Spinal cord (tissue), 10 donors: ENCODE data around the gene STPG3. TPM values are rescaled to one million over a fixed set of nuclear protein-coding genes. Genes with fewer than 3 reads are reported as not detected.

Experiments used
- DNase-seq, 6 donors: peaks; one replicate each; pipeline versions ENCODE4 v3.0.0 to v3.0.0-alpha.2; 2013 to 2015; ENCODE audit warnings: low spot score in 6 of 6, low read depth in 4 of 6
- H3K27ac ChIP-seq: one replicate; pipeline ENCODE4 v1.5.1; 2013; ENCODE audit warnings: low read depth, low read length, control low read depth
- H3K27me3 ChIP-seq: one replicate; pipeline ENCODE4 v1.6.1; 2013; ENCODE audit warnings: low read length; ENCODE audit not compliant: control insufficient read depth, insufficient read depth
- H3K36me3 ChIP-seq: one replicate; pipeline ENCODE4 v1.6.1; 2013; ENCODE audit warnings: low read length; ENCODE audit not compliant: control insufficient read depth, insufficient read depth
- H3K4me1 ChIP-seq: one replicate; pipeline ENCODE4 v1.6.1; 2013; ENCODE audit warnings: low read length; ENCODE audit not compliant: control insufficient read depth, insufficient read depth
- H3K4me3 ChIP-seq: one replicate; pipeline ENCODE4 v1.5.1; 2013; ENCODE audit warnings: low read depth, low read length, control low read depth
- H3K9me3 ChIP-seq: one replicate; pipeline ENCODE4 v1.6.1; 2013; ENCODE audit warnings: low read length; ENCODE audit not compliant: control insufficient read depth, insufficient read depth
- WGBS: methylation state at CpG from one replicate; pipeline ENCODE4 v1.1.5; 2013; ENCODE audit warnings: missing lambda C conversion rate; ENCODE audit not compliant: insufficient coverage; 5-methylcytosine and 5-hydroxymethylcytosine counted together
- polyA plus RNA-seq, 2 donors: library from polyadenylated mRNA; unstranded; fragments of 120-200 nt; gene quantifications; one replicate each; pipeline ENCODE4 v1.2.1, GENCODE V29; 2013; ENCODE audit not compliant: insufficient read length in 2 of 2
- total RNA-seq, 2 donors: library from RNA; depleted of rRNA in 1 of 2; stranded (reverse); fragments of 120-200 nt in 1 of 2; fragments of >200 nt in 1 of 2; gene quantifications; one replicate each; pipeline versions ENCODE4 v1.2.3 to v1.2.4, GENCODE V29; 2013 to 2014
- donor health status: healthy.

Gene STPG3
- total and polyA plus RNA-seq, 4 donors, result 0.32 to 0.68 TPM; not detected in 2

DNA sequence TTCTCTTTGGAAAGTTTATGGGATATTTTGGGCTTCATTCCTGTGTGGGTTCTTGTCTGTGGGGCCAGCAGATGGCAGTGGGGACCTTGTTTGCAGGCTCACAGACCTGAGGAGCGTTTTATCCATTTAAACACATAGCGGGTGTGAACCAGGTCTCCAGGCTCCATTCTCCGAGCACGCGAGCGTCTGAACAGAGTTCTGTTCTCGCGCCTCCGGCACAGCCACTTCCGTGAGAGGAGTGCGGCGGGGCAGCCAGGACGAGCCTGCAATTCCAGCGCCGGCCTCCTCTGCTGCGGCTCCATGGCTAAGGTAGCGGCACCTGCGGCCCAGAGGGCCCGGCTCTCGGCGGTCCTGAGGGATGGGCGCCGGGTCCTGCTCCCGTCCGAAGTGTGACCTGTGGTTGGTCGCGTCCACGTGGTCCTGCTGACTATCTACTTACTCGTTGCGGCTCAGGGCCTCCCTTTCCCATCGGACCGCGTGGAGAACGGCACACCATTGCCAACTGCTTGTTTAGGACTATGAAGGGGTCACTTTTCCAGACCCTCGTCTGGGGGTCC lies 43.7 kb downstream of the STPG3 start:
- WGBS, result 23% methylated on average over 35 of the region's 35 CpGs
- H3K4me1 ChIP-seq, result peaks cover 43% of the 10 kb centered on the region
- DNase-seq, result peak in 1 of 6 donors; percentile 77
- no peaks in the 10 kb centered on the region for H3K27me3 ChIP-seq
- H3K36me3 ChIP-seq, result peaks cover 23% of the 10 kb centered on the region
- H3K9me3 ChIP-seq, result no peaks in the 10 kb centered on the region
- H3K4me3 ChIP-seq, result no peak overlapping the region
- no peak overlapping the region for H3K27ac ChIP-seq

DNA sequence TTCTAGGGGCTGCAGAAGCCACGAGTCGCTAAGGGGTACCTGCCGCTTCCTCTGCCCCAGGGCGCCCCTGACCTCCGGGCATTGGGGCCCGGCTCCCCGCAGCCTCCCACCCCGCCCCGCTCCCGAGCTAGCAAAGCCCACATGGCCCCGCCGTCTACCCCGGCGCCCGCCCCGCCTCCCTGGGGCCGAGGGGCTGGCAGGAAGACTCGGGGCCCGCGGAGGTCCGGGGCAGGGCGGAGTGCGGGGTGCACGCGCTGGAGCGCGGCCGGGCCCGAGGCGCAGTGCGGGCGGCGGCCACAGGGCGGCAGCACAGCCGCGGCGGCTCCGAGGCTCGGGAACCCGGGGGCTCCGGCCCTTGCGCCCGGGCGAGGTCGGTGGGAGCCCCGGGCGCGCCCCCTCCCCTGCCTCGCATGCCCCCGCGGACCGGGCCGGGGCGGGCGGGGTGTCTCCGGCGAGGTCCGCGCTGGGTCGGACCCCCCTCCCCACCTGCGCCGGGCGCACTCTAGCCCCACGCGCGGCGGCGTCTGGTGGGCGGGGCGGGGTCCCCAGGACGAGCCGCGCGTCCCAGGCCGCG lies 44.2 kb downstream of the STPG3 start:
- under 1% methylated on average over 74 of the region's 76 CpGs for WGBS
- Histone ChIP-seq H3K9me3 (no peaks in the 10 kb centered on the region), H3K4me3 (no peak overlapping the region), H3K27me3 (no peaks in the 10 kb centered on the region), H3K4me1 (peaks cover 49% of the 10 kb centered on the region), H3K27ac (no peak overlapping the region), H3K36me3 (peaks cover 23% of the 10 kb centered on the region)
- peak in 2 of 6 donors; percentile 60 to 62 for DNase-seq

DNA sequence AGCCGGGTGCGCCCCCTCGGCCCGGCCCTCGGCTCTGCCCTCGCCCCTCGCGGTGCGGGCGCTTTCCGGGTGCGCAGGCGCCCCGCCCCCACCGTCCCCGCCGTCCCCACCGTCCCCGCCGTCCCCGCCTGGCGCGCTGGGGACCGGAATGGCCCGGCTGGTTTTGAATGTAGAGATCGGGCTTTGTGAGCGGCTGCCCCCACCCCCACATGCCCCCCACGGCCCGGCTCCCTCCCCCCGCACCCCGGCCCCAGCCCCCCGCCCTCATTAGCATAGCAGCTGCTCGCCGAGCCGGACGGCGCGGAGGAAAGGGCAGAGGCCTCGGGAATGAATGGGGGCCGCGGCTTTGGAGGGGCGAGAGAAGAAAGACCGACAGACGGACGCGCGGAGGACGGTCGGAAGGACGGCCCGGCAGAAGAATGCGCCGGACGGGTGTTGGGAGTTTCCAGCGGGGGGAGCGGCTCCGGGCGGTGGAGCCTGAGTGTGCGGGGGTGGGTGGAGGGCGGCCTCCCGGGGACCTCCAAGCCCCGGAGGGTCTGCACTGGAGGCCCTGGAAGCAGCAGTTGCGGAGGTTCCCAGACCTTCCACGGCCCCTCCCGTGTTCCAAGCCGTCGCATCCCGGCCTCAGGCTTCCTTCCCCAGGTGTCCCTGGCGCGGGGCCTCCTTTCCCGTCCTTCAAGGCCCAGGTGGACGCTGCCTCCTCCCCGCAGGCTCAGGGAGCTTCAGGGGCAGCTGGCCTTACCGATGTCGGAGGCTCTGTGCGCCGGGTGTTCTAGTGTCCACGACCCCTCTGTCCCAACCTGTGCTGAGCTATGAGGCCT lies 45.0 kb downstream of the STPG3 start:
- Histone ChIP-seq H3K27ac (peak overlapping the region; percentile 16), H3K36me3 (peaks cover 23% of the 10 kb centered on the region), H3K27me3 (no peaks in the 10 kb centered on the region), H3K4me1 (peaks cover 54% of the 10 kb centered on the region), H3K9me3 (no peaks in the 10 kb centered on the region), H3K4me3 (no peak overlapping the region)
- no peak for DNase-seq
- WGBS, result 12% methylated on average over 42 of the region's 78 CpGs

DNA sequence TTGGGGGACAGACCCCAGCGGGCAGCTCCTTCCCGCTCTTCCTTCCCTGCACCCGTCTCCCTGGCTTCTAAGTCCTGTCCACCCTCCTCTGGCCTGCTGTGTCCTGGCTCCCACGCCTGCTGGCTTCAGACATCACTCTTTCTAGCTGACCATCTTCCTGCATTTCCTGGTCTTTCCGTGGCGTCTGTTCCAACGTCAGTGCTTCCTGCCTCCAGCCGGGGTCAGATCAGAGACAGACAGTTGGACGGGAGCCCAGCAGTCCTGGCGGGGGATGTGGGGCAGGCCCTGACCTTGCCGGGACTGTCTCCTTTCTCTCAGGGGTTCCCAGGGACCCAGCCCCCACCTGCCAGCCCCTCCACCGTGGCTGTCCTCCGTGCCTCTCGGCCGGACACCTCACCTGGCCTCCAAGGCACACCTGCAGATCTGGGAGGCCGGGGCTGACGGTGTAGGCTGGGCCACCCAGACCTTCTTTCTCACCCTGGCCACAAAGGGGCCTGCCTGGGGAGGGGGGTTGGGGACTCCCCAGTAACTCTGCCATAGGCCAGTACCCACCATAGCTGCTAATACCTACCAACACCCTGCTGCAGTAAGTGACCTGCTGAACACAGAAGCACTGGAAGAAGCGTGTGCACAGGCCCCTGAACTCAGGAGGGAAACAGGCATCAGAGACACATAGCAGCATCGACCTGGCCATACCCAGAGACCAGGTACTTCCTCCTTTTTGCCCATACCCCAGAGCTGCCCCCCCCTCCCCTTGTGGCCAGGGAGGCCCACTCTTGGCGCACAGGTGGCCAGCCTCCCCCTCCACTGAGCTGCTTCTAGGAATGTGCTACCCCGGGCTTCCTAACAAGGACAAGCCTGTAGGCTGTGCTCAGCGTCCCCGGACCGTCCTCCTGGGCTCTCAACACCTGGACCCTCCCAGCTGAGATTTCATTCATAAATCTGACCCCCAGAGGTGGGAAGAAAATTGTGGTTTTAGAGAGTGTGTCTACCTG lies 45.9 kb downstream of the STPG3 start:
- no peak for DNase-seq

DNA sequence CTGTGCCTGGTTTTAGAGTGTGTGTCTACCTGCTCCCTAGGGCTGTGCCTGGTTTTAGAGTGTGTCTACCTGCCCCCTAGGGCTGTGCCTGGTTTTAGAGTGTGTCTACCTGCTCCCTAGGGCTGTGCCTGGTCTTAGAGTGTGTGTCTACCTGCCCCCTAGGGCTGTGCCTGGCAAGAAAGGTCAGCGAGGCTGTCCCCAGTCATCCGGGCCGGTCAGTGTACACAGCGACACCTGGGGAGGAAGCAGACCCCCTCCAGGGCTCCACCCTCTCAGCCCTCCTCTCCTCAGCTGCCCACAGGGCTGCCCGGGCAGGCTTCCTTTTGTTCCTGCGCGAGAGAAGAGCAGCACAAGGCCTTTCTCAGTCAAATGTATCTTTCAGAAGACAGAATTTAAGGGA lies 46.9 kb downstream of the STPG3 start:
- no peak for DNase-seq
- H3K27me3 ChIP-seq, result no peaks in the 10 kb centered on the region
- H3K27ac ChIP-seq, result peak overlapping the region; percentile 52
- no peak overlapping the region for H3K4me3 ChIP-seq
- peaks cover 23% of the 10 kb centered on the region for H3K36me3 ChIP-seq
- peaks cover 60% of the 10 kb centered on the region for H3K4me1 ChIP-seq
- H3K9me3 ChIP-seq, result no peaks in the 10 kb centered on the region
- WGBS, result 41% methylated on average over 4 of the region's 7 CpGs

More for the DNA sequence above, 45.9 kb downstream of the STPG3 start:
- Histone ChIP-seq H3K27me3 (no peaks in the 10 kb centered on the region), H3K9me3 (no peaks in the 10 kb centered on the region), H3K4me3 (no peak overlapping the region), H3K4me1 (peaks cover 54% of the 10 kb centered on the region), H3K36me3 (peaks cover 23% of the 10 kb centered on the region), H3K27ac (peak overlapping the region; percentile 40)
- 42% methylated on average over 19 of the region's 24 CpGs for WGBS

DNA sequence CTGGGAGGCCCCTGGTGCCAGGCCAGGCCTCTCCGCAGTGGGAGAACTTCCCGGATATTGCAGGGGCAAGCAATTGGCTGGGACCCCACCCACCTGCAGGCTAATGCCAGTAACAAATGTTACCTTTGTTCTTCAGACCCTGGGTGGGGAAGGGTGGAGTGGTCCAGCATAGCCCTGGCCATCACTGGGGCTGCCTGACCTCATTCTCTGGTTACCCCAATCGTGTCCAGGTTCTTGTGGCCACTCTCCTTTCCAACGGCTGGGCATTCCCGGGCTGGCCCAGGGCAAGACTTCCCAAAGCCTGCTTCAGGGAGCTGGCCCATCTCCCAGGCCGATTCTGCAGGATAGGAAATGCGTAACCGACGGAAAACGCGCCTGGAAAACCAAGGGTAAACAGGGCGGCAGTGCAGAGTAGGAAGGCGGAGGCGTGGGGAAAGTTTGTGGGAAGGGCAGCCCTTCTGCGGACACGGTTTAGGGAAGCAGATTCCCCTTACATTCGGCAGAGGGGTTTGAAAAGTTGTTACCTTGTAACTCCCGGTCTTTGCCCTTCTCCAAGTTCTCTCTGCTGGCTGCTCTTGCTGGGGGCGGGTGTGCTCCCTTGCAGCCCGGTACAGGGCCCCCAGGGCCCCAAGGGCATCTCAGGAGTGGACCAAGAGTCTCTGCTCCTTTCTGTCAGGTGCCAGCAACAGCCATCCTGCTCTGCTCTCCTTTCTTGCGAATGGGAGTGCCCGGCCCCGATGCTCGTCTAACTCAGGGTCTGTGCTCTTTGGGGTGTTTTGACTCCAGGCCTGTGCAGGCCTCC lies 47.5 kb downstream of the STPG3 start:
- H3K9me3 ChIP-seq, result no peaks in the 10 kb centered on the region
- DNase-seq, result no peak
- no peaks in the 10 kb centered on the region for H3K27me3 ChIP-seq
- peaks cover 23% of the 10 kb centered on the region for H3K36me3 ChIP-seq
- H3K27ac ChIP-seq, result peak overlapping the region; percentile 52
- no peak overlapping the region for H3K4me3 ChIP-seq
- peaks cover 66% of the 10 kb centered on the region for H3K4me1 ChIP-seq
- WGBS, result 36% methylated on average over 24 of the region's 24 CpGs

DNA sequence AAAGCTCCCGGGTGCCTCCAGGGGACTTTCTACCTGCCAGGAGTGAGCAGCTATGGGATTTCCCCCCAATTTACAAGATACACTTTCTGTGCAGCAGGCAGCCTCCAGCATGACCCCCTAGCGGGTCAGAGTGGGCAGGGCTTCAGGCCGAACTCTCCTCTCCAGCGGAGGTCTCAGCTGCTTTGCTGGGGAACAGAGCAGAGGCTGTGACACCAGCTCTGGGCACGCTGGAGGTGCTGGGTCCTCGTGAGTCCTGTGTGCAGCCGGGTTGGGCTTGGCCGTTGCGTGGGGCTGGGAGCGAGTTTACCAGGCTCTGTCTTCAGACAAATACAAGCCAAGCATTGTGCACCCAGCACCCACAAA lies 48.1 kb downstream of the STPG3 start:
- 23% methylated on average over 10 of the region's 10 CpGs for WGBS
- no peak for DNase-seq
- Histone ChIP-seq H3K27me3 (no peaks in the 10 kb centered on the region), H3K9me3 (no peaks in the 10 kb centered on the region), H3K36me3 (peaks cover 23% of the 10 kb centered on the region), H3K4me3 (peak overlapping the region; percentile 45), H3K4me1 (peaks cover 72% of the 10 kb centered on the region), H3K27ac (peak overlapping the region; percentile 52)

DNA sequence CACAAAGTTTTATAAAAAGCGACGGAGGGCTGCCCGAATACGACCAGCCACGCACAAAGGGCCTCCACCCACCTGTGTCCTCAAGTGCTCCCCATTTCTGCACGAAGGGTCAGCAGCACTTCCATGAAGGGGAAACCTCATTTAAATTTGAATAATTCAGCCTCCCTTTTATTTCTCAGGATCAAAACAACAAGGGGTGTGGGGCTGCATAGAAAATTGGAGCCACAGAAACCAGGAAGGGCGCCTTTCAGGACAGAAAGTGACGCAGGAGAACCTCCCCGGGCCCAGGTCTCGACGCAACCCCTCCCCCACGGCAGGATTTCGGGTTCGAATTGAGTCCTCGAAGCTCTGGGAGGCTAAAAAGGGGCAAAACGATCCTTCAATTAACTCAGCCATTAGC lies 48.9 kb downstream of the STPG3 start:
- DNase-seq, result peak in 2 of 6 donors; percentile 82 to 86
- Histone ChIP-seq H3K27me3 (no peaks in the 10 kb centered on the region), H3K4me1 (peaks cover 74% of the 10 kb centered on the region), H3K36me3 (peaks cover 23% of the 10 kb centered on the region), H3K27ac (no peak overlapping the region), H3K4me3 (peak overlapping the region; percentile 45), H3K9me3 (no peaks in the 10 kb centered on the region)
- 15% methylated on average over 11 of the region's 16 CpGs for WGBS
